Right atrium auricular region (tissue), 2 donors: ENCODE data around the gene STK35. TPM values are rescaled to one million over a fixed set of nuclear protein-coding genes. Genes with fewer than 3 reads are reported as not detected.
"Not testable (repeated sequence)": the region's sequence is repeated elsewhere in the genome, so short reads cannot be mapped to it uniquely, and the experiment has no call there.

Experiments
- DNase-seq: peaks from one replicate; pipeline ENCODE4 v3.0.0-alpha.2; 2019; ENCODE audit warnings: low spot score
- H3K27ac ChIP-seq, 2 donors: fragments of 200-600 bp; sonication (generic); 1 replicate in 1 of 2; 2 replicates in 1 of 2; pipeline ENCODE4 v1.5.1; 2016 to 2019
- H3K27me3 ChIP-seq, 2 donors: fragments of 200-600 bp; sonication (generic); one replicate each; pipeline versions ENCODE4 v1.5.1 to v1.6.0; 2017 to 2019
- H3K36me3 ChIP-seq: fragments of 200-600 bp; sonication (generic); one replicate; pipeline ENCODE4 v1.5.1; 2016
- H3K4me1 ChIP-seq, 2 donors: fragments of 200-600 bp; sonication (generic); one replicate each; pipeline versions ENCODE4 v1.5.1 to v1.6.0; 2017 to 2019
- H3K4me3 ChIP-seq, 2 donors: fragments of 200-600 bp; sonication (generic); 1 replicate in 1 of 2; 2 replicates in 1 of 2; pipeline ENCODE4 v1.5.1; 2017 to 2019; ENCODE audit warnings: mild to moderate bottlenecking in 1 of 2, moderate library complexity in 1 of 2
- H3K9me3 ChIP-seq, 2 donors: fragments of 200-600 bp; sonication (generic); one replicate each; pipeline ENCODE4 v1.5.1; 2019
- total RNA-seq, 2 donors: library from RNA; depleted of rRNA; stranded (reverse); fragments of >200 nt; gene quantifications; one replicate each; pipeline ENCODE4 v1.1.0, GENCODE V29; 2016
- TF ChIP-seq, protein P1 (sequence below), 2 donors: fragments of 200-600 bp; sonication (generic); IDR thresholded peaks; one replicate each; pipeline ENCODE4 v1.5.1; 2019; ENCODE audit warnings: antibody characterized with exemption in 2 of 2

Gene STK35
- total RNA-seq, 2 donors from 2014 or later = 15.0 to 18.8 TPM

- peaks cover 0 to 8% of the 10 kb centered on the region in 2 donors for H3K4me1 ChIP-seq
- no peak overlapping the region for H3K4me3 ChIP-seq
- TF ChIP-seq, protein P1, sequence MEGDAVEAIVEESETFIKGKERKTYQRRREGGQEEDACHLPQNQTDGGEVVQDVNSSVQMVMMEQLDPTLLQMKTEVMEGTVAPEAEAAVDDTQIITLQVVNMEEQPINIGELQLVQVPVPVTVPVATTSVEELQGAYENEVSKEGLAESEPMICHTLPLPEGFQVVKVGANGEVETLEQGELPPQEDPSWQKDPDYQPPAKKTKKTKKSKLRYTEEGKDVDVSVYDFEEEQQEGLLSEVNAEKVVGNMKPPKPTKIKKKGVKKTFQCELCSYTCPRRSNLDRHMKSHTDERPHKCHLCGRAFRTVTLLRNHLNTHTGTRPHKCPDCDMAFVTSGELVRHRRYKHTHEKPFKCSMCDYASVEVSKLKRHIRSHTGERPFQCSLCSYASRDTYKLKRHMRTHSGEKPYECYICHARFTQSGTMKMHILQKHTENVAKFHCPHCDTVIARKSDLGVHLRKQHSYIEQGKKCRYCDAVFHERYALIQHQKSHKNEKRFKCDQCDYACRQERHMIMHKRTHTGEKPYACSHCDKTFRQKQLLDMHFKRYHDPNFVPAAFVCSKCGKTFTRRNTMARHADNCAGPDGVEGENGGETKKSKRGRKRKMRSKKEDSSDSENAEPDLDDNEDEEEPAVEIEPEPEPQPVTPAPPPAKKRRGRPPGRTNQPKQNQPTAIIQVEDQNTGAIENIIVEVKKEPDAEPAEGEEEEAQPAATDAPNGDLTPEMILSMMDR (IDR thresholded peaks at IDR 0.05) = no peak
- no peak overlapping the region for H3K27ac ChIP-seq
- H3K9me3 ChIP-seq = no peaks in the 10 kb centered on the region
- no peaks in the 10 kb centered on the region for H3K36me3 ChIP-seq
- no peaks in the 10 kb centered on the region for H3K27me3 ChIP-seq
- DNase-seq = no peak
These were observed 78.3 kb downstream of the STK35 start for GRCh38 chr20:2179949-2180348.

- Histone ChIP-seq H3K4me1 (no peaks in the 10 kb centered on the region), H3K27ac (no peak overlapping the region), H3K27me3 (no peaks in the 10 kb centered on the region), H3K9me3 (peaks cover 0 to 18% of the 10 kb centered on the region in 2 donors), H3K4me3 (no peak overlapping the region), H3K36me3 (no peaks in the 10 kb centered on the region)
- no peak for DNase-seq
- TF ChIP-seq, protein P1 (IDR thresholded peaks at IDR 0.05) = no peak
These were observed 81.8 kb downstream of the STK35 start for GRCh38 chr20:2183381-2183780.

- not testable (repeated sequence) for H3K4me3 ChIP-seq, DNase-seq, H3K36me3 ChIP-seq, H3K4me1 ChIP-seq, H3K27me3 ChIP-seq, H3K27ac ChIP-seq
- peaks cover 0 to 18% of the 10 kb centered on the region in 2 donors for H3K9me3 ChIP-seq
These were observed 83.3 kb downstream of the STK35 start for GRCh38 chr20:2184933-2185332.

DNA sequence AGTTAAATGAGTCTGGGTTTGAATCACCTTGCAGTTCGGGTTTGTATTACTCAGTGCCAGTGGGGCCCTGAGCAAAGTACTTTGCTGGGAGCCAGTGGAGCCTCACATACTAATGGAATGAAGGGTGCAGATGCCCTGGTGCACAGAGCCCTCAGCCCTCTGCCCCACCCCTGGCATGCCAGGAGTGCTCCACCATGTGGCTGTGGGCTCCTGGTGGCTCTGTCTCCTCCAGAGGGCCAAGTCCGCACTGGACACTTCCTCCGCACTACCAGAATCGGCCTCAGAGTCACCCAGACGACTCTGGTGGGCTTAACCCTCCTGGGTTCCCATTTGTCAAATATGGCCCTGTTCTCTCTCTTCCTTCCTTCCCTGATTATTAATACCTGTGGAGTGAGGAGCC lies 94.0 kb downstream of the STK35 start:
- H3K4me1 ChIP-seq = no peaks in the 10 kb centered on the region
- H3K9me3 ChIP-seq = no peaks in the 10 kb centered on the region
- H3K27me3 ChIP-seq = no peaks in the 10 kb centered on the region
- TF ChIP-seq, protein P1 (IDR thresholded peaks at IDR 0.05) = no peak
- H3K36me3 ChIP-seq = no peaks in the 10 kb centered on the region
- no peak overlapping the region for H3K27ac ChIP-seq
- no peak for DNase-seq
- no peak overlapping the region for H3K4me3 ChIP-seq

- H3K27me3 ChIP-seq = no peaks in the 10 kb centered on the region
- no peak for DNase-seq
- no peaks in the 10 kb centered on the region for H3K4me1 ChIP-seq
These were observed 95.5 kb downstream of the STK35 start for GRCh38 chr20:2197166-2197565.

More at GRCh38 chr20:2197166-2197565, 95.5 kb downstream of the STK35 start:
- H3K36me3 ChIP-seq = no peaks in the 10 kb centered on the region
- H3K27ac ChIP-seq = no peak overlapping the region
- H3K4me3 ChIP-seq = no peak overlapping the region
- TF ChIP-seq, protein P1 (IDR thresholded peaks at IDR 0.05) = no peak
- no peaks in the 10 kb centered on the region for H3K9me3 ChIP-seq

Other genes starting within 250 kb of the STK35 start
- gene SIRPA, start 206.4 kb upstream of the STK35 start, total RNA-seq = 10 to 100 TPM; 32.4 to 58.5 TPM
- gene PDYN, start 107.8 kb upstream of the STK35 start, total RNA-seq = not detected
- gene TGM3, start 194.2 kb downstream of the STK35 start, total RNA-seq = not detected